AG04449 (cell line): ENCODE data around the gene MATR3.

Experiments
- CTCF ChIA-PET: fragments of 350-600 bp; formaldehyde crosslinking; extraction: SDS; loops from one replicate; lab custom pipeline; 2021; ENCODE audit warnings: antibody characterized with exemption; lab: Yijun Ruan, JAX
- POLR2A ChIA-PET: fragments of 400-600, 350-600 bp; formaldehyde crosslinking; extraction: SDS; loops from one replicate; lab custom pipeline; 2020; ENCODE audit warnings: antibody characterized with exemption, inconsistent platforms; lab: Yijun Ruan, JAX
- DNase-seq: peaks from one replicate; pipeline ENCODE4 v3.0.0-alpha.2; 2010; ENCODE audit warnings: low read depth, low spot score
- H3K4me3 ChIP-seq: 2 replicates; pipeline ENCODE4 v1.5.1; 2011; ENCODE audit warnings: low read depth, mild to moderate bottlenecking, control low read depth, low read length
- CTCF ChIP-seq: IDR thresholded peaks from one replicate; pipeline ENCODE4 v1.5.1; 2011; ENCODE audit warnings: mild to moderate bottlenecking, moderate library complexity, low read length, control low read depth, inconsistent platforms; ENCODE audit not compliant: insufficient read depth; ENCODE audit errors: missing control alignments

The MATR3 gene

DNA sequence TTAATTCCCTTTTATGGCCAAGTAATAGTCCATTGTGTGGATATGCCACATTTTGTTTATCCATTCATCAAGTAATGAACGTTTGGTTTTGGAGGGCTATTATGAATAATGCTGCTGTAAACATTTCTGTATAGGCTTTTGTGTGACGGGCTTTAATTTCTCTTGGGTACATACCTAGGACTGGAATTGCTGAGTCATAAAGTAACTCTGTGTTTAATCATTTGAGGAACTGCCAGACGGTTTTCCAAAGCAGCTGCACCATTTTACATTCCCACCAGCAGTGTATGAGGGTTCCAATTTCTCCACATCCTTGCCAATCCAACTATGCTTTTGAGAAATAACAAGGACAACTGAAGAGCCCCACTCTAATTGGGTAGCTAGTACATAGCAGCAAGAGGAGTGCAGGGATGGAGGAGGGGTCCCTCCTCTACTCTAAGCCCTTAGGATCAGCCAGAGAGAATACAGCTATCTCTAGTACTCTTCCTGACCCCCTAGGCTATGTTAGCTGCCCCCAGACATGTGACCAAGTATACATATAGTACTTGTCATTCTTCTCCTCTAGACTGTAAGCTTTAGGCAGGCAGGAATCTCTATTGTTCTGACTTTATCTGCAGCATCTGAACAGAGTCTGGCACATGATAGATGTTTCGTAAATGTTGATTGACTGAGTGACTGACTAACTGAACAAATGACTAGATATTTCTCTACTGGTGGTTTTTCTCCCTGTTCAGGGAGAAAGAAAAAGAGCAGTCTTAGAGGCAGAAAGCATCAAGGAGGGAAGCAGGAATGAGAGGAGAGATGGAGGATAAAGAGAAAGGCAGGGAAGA is 22.1 kb upstream of the MATR3 start:
- no peak overlapping the region for H3K4me3 ChIP-seq
- CTCF ChIA-PET: interaction anchor here (0.9 to 3.5 kb wide), 8 partner anchors 9 to 723 kb away, joined by 3 to 14 read pairs (median 4); no protein-coding TSS in a partner anchor
- POLR2A ChIA-PET: interaction anchor here (1.0 to 1.1 kb wide), 2 partner anchors 23 to 132 kb away, joined by 3 to 4 read pairs; partner anchors contain the start of gene SPATA24

DNA sequence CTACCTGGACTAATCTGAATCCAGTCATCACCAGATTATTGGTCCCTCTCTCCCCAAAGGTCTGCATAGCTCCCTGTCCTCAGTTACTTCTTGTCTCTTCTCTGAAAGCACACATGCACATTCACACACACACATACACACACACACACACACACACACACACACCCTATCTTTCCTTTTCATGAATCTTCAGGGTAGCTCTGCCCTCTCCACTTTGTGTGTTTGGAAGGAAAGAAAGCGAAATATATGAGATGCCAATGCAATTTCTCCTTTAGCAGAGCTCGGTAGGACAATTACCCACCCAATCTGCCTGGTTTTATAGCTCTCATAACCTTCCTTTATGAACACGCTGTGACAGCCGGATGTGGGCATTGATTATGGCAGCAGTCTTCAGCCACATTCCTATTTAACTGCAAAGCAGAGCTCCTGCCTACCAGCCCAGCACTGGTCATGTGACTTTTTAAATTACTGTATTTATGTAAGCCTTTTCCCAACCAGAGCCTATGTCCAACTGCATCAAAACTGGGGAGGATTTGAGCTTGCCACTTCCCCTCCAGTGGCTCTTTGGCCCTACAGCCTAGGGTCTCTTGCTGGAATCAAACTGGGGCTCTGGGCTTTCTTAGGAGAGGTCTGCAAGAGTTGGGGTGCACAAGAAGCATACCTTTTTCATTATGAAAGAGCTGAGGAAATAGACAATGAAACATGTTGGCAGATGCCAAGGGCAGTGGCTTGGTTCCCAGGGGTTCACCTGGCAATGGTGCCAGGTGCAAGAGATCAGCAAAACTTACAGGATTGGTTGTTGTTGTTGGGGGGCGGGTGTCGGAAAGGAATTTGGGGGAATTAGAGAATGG is 20.8 kb upstream of the MATR3 start:
- DNase-seq: no peak
- TF ChIP-seq CTCF: no peak
- no peak overlapping the region for H3K4me3 ChIP-seq
- POLR2A ChIA-PET: interaction anchor here (0.6 to 1.2 kb wide), 3 partner anchors 377 to 808 kb away, joined by 3 to 5 read pairs (median 4); partner anchors contain the start of gene EGR1
- CTCF ChIA-PET: interaction anchor here (0.8 to 3.5 kb wide), 9 partner anchors 11 to 725 kb away, joined by 3 to 14 read pairs (median 4); partner anchors contain the start of gene MATR3

More for the DNA sequence above, 22.1 kb upstream of the MATR3 start:
- TF ChIP-seq CTCF: no peak
- peak; percentile 50 for DNase-seq

DNA sequence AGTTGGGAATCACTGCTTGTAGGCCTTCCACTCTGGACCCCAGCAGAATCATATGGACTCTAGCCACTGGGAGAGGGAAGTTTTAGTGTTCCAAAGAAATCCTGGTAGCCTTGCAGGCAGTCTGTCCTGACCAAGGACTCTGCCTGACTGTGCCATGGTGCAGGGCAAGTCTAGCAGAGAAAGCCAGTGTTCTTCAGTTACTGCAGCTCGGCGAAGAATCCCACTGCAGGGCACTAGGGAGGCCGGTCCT is 20.3 kb upstream of the MATR3 start:
- ChIA-PET CTCF (interaction anchor here (0.8 to 3.5 kb wide), 5 partner anchors 11 to 696 kb away, joined by 3 to 14 read pairs (median 6); partner anchors contain the start of gene MATR3), POLR2A (no interaction called here)
- DNase-seq: no peak
- no peak for TF ChIP-seq CTCF
- H3K4me3 ChIP-seq: peak overlapping the region; percentile 74

GRCh38 chr5:139273572-139274289 is 19.8 kb upstream of the MATR3 start:
- no peak for TF ChIP-seq CTCF
- ChIA-PET POLR2A (interaction anchor here (0.5 to 1.3 kb wide), 3 partner anchors 10 to 520 kb away, joined by 3 read pairs; partner anchors contain the start of gene CTNNA1), CTCF (interaction anchor here (0.8 to 3.5 kb wide), 6 partner anchors 9 to 697 kb away, joined by 3 to 14 read pairs (median 4); no protein-coding TSS in a partner anchor)
- H3K4me3 ChIP-seq: peak overlapping the region; percentile 74
- no peak for DNase-seq

DNA sequence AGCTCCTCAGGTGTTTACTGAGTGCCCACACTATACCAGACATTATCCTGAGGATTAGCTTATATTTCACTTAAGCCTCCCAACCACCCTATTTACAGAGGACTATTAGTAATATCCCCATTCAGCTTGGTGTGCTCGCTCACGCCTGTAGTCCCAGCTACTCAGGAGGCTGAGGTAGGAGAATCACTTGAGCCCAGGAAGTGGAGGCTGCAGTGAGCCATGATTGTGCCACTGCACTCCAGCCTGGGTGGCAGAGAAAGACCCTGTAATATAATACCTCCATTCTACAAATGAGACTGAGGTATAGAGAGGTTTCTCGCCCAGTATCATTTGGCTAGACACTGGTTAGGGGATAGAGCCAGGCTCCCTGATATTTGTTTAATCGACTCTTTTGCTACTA is 18.0 kb upstream of the MATR3 start:
- H3K4me3 ChIP-seq: no peak overlapping the region
- CTCF ChIA-PET: interaction anchor here (1.0 kb wide), 2 partner anchors 12 to 65 kb away, joined by 3 to 4 read pairs; no protein-coding TSS in a partner anchor
- POLR2A ChIA-PET: no interaction called here
- no peak for DNase-seq
- no peak for TF ChIP-seq CTCF
